ENCODE results near the gene COL13A1. TPM values are rescaled to one million over a fixed set of nuclear protein-coding genes. Genes with fewer than 3 reads are reported as not detected.
A peak's percentile ranks its signal among the peaks of the same experiment; 100 is the strongest.

Gene COL13A1
- total RNA-seq, 1 donor from 2014 or later, result 0.89 TPM

DNA sequence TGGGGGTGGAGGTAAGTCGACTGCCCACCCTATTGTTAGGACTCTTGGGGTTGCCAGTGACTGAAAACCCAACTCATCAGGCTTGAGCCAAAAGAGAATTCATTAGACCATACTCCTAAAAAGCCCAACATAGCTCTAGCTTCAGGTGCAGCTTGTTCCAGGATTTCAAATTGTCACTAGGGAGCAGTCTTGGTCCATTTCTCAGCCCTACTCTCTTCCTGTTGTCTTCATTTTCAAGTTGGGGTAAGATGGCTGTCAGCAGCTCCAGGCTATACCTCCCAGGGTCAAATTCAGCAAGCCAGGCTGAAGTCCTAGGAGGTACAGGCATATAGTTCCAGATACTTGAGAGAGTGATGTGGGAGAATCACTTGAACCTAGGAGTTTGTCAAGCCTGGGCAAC lies 14.9 kb upstream of the COL13A1 start:
- intact Hi-C loops (cut with DNase I), result loop anchor here (10.0 kb wide), 1 partner anchor 128 kb away; no protein-coding TSS in a partner anchor
- ATAC-seq (ENCODE audit: poor library complexity) (no peak), DNase-seq (no peak)

DNA sequence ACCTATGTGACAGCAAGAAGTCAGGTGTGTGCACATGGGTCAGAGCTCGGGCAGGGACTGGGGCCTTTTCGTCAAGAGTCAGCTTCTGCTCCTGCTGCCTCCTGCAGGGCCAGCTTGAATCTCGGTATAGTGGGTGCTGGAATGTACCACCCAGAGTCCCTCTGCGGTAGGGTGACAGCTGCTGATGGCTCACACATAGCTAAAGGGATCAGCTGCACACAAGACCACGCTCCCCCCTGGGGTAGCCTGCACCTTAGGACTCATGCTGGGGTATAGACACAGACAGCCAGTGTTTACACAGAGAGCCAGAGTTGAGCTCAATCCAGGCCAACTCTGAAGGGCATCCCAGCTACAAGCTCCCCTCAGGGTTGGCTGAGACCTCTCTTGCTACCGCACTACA lies 14.0 kb upstream of the COL13A1 start:
- intact Hi-C loops (cut with DNase I), result loop anchor here (10.0 kb wide), 1 partner anchor 127 kb away; no protein-coding TSS in a partner anchor
- ATAC-seq (ENCODE audit: poor library complexity) (no peak), DNase-seq (no peak)

DNA sequence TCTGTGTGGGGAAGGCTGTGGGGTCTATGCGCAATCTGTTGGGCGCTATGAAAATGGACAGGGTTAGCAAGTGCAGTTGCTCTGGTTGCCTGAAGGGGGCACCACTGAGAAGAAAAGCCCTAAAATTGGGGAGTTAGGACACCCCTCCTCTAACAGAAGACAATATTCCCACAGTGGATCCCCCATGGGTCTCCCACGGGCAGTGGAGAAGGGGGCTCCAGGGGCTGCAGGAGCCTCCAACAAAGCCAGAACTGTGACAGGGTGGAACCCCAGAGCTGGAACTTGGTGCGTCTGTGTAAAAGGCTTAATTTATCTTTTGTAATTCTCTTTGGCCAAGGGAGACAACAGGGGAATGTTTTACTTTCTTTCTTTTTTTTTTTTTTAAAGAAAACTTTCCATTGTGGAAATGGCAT lies 12.5 kb upstream of the COL13A1 start:
- DNase-seq (no peak), ATAC-seq (ENCODE audit: poor library complexity) (no peak)
- intact Hi-C loops (cut with DNase I), result loop anchor here (10.0 kb wide), 1 partner anchor 126 kb away; no protein-coding TSS in a partner anchor

DNA sequence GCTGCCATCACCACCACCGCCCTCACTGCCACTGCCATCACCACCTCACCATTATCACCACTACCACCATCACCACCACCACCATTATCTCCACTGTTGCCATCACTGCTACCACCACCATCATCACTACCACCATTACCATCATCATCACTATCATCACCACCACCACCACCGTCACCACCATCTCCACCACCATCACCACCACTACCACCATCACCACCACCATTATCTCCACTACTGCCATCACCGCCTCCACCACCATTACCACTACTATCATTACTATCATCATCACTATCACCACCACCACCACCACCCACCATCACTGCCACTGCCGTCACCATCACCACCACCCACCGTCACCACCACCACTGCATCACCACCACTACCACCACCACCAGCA lies 9.9 kb upstream of the COL13A1 start:
- ATAC-seq (ENCODE audit: poor library complexity) (no peak), DNase-seq (no peak)
- intact Hi-C loops (cut with DNase I), result no loop called here

DNA sequence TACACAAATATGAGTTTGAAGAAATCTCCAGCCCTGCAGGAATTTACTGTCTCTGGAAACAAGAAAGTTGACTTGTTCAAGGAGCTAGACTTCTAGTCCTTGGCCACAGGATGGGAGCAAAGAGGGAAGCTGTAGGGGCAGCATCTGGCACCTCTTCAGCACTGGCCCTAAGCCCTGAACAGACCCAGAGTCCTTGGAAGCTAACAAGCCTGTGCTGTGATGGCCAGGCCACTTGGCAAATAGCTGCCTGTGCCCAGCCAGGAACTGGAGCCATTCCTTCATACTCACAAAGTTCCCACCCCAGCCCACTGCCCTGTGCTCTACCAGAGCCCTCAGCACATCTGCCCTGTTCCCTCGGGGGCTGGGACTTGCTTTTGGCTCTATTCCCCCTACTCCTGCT lies 9.4 kb upstream of the COL13A1 start:
- no peak for DNase-seq
- no peak for ATAC-seq (ENCODE audit: poor library complexity)
- intact Hi-C loops (cut with DNase I), result no loop called here

DNA sequence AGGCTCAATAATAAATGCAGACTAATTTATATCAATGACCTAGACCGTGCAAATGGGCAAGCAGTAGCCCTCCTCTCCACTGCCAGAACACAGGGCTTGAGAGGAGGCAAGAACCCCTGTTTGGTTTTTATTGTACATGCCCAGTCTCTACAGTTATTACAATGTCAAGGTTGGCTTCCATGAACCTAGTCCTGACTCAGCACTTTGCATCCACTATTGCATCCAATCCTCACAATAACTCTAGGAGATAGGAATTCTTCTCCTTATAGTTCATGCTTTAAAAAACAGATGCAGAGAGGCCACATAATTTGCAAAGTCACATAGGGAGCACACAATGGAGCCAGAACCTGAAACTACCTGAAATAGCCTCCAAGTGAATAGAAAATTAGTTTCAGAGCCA lies 7.0 kb upstream of the COL13A1 start:
- intact Hi-C loops (cut with DNase I), result no loop called here
- ATAC-seq (ENCODE audit: poor library complexity) (no peak), DNase-seq (no peak)

DNA sequence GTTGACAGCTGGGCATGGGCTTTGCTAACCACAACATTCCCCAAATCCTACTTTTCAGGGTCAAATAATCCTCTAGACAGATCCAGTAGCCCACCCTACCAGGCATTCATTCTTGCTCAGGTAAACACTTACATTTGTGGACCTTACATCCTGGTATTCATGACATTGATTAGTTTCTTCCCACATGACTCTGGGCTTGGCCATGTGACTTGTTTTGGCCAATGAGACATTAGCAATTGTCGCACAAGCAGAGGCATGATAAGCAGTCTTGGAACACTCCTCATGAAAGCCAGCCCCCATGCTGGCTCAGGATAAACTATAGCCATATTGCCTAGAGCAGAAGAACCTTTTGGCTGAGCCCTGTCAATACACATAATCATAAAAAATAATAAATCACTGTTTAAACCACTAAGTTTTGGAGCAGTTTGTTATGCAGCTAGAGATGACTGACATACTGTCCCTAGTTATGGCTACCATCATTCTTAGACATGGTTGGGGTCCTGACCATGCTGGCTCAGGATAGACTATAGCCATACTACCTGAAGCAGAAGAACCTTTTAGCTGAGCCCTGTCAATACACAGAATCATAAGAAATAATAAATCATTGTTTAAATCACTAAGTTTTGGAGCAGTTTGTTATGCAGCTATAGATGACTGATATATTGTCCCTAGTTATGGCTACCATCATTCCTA lies 6.3 kb upstream of the COL13A1 start:
- no peak for DNase-seq
- intact Hi-C loops (cut with DNase I), result no loop called here
- ATAC-seq (ENCODE audit: poor library complexity), result no peak

DNA sequence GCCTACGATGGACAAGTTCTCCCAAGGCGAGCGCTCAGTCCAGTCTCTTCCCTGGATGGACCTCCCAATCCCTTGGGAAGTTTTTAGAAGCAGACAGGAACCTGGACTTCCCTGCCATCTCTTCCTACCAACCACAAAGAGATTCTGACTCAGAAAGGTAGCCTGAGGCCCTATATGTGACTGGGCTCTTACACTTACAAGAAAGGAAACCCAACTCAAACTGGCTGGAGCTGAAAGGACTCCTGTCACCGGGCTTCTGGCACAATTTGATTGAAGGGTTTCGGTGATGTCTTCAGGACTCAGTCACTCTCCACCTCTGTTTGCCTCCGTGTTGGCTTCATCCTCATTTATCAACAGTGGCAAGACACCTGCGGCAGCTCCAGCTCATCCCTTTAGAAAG lies 3.7 kb upstream of the COL13A1 start:
- ATAC-seq (ENCODE audit: poor library complexity) (no peak), DNase-seq (no peak)
- intact Hi-C loops (cut with DNase I), result no loop called here

DNA sequence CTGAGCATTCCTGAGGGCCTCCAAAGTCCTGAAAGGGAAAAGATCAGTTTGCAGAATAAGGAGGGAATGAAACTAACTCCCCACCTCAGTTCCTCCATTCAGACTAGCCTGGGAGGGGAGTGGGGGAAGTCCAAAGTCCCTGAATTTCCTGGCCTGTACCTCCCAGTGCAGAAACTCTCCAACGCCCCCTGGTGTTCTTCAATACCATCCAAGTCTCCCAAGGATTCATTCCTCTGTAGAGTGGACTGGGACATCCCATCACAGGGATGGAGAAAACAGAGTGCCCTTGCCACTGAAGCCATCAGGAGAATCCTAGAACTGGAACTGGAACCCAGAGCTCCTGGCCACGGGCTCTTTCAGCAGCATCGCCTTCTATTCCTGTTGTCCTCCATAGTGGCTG lies 1.6 kb upstream of the COL13A1 start:
- DNase-seq, result no peak
- intact Hi-C loops (cut with DNase I), result loop anchor here (5.0 kb wide), 1 partner anchor 103 kb away; no protein-coding TSS in a partner anchor

DNA sequence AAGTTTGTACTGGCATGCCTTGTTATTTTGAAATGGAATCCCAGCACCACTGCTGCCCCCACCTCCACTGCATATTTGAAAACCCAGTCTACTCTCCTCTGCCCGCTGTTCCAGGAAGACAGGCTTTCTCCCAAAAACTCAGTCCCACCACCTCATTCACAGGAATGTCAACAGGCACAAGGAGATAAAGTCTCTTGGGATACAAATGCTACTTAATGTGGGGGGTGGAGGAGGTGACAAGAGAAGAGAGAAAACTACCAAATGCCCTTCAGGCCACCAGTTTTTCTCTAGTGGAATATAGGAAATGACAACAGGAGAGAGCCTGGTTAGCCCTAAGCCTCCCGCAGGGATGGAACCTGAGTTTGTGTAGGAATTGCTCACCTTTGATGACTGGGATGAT lies 1.0 kb upstream of the COL13A1 start:
- intact Hi-C loops (cut with DNase I), result loop anchor here (5.0 kb wide), 1 partner anchor 103 kb away; no protein-coding TSS in a partner anchor
- no peak for DNase-seq
- ATAC-seq (ENCODE audit: poor library complexity), result no peak

More for the DNA sequence above, 1.6 kb upstream of the COL13A1 start:
- peak; percentile 43 for ATAC-seq (ENCODE audit: poor library complexity)

DNA sequence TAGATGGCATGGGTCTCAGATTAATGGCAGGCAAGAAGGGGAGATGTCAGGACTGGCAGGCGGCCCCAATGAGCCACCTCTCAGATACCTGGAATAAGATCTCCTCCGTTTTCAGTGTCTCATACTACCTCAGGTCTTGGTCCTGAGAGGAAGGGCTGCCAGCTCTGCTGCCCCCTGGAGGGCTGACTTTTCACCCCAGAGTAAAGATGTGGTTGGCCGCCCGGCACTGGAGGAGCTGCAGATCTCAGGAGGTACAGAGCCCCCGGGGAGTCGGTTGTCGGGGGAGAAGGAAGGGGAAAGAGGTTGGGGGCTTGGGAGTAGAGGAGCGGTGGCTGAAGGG lies 642 bp upstream of the COL13A1 start:
- peak; percentile 69 for ATAC-seq (ENCODE audit: poor library complexity)
- intact Hi-C loops (cut with DNase I), result loop anchor here (5.0 kb wide), 1 partner anchor 104 kb away; no protein-coding TSS in a partner anchor
- DNase-seq, result peak; percentile 70

DNA sequence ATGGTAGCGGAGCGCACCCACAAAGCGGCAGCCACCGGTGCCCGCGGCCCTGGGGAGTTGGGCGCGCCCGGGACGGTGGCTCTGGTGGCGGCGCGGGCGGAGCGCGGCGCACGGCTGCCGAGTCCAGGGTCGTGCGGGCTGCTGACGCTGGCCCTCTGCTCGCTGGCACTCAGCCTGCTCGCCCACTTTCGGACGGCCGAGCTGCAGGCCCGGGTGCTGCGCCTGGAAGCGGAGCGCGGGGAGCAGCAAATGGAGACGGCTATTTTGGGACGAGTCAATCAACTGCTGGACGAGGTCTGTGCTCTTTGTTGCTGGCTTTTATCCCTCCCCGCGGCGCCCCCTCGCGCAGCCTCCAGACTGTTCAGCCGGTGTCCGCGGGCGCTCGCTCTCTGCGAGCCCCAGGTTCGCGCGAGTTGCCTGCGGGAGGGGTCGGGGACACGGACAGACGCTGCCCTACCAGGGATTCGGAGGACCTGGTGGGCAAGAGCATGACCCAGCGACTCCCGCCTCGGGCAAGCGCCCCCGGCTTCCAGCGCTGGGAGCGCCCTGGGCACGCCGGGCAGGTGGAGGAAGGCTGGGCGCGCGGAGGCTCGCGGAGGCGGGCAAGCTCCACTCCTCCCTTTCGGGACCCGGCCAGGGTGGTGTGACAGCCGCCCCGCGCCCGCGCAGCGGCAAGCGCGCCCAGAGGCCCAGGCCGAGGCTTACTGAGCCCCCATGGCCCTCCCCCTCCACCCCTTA lies 887 bp downstream of the COL13A1 start:
- peak; percentile 76 for ATAC-seq (ENCODE audit: poor library complexity)
- peak; percentile 64 for DNase-seq
- intact Hi-C loops (cut with DNase I), result loop anchor here (5.0 kb wide), 1 partner anchor 105 kb away; no protein-coding TSS in a partner anchor

DNA sequence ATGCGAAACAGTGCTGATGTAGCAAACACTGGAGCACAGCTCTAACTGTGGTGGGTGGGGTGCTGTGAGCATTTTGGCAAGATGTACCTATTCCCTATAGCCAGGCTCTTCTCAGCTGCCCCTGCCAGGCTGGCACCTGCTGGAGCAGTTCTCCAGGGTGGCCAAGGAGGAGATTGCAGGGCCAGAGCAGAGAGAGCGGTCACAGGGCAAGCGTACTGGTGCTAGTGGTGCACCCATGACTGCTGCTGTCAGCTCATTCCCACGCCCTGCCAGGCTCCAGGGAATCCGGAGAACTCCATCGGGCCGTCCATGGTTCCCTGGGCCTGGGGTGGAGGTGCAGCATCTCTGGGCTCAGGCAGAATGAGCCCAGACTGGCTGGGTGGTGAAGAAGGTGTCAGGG lies 2.1 kb downstream of the COL13A1 start:
- intact Hi-C loops (cut with DNase I), result loop anchor here (5.0 kb wide), 1 partner anchor 107 kb away; no protein-coding TSS in a partner anchor
- ATAC-seq (ENCODE audit: poor library complexity), result no peak

DNA sequence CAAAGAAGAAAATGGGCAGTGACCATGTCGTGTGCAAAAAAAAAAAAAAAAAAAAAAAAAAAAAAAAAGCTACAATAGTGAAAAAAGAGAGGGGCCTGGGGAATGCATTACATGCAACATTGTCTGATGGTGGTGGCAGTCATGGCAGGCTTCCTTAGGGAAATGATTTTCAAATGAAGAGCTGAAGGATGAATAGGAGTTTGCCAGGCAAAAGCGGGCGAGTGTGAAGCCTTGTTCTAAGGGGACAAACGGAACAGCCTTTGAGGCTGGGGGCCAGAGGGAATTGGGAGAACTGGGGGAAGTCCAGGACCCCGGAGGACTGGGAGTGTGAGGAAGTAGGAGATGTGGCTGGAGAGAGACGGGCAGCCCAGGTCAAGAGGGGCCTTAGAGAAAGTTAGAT lies 3.1 kb downstream of the COL13A1 start:
- intact Hi-C loops (cut with DNase I), result loop anchor here (5.0 kb wide), 1 partner anchor 107 kb away; no protein-coding TSS in a partner anchor
- DNase-seq, result no peak
- no peak for ATAC-seq (ENCODE audit: poor library complexity)

More for the DNA sequence above, 2.1 kb downstream of the COL13A1 start:
- no peak for DNase-seq

DNA sequence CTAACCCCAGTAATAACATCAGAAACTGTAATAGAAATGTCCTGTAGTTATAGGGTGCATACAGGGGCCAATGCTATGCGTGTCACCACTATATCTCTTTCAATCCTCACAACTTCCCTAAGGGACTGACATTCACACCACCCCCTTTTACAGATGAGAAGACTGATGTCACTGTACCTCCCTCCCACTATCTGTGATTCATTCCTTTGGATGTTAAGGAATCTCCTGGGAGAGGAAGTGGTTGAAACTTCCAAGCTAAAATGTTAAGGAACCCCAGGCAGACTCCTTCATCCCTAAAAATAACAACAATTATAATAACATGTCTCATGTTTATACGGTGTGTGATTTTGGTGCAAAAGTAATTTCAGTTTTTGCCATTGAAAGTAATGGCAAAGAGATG lies 5.4 kb downstream of the COL13A1 start:
- ATAC-seq (ENCODE audit: poor library complexity), result no peak
- intact Hi-C loops (cut with DNase I), result no loop called here
- no peak for DNase-seq

DNA sequence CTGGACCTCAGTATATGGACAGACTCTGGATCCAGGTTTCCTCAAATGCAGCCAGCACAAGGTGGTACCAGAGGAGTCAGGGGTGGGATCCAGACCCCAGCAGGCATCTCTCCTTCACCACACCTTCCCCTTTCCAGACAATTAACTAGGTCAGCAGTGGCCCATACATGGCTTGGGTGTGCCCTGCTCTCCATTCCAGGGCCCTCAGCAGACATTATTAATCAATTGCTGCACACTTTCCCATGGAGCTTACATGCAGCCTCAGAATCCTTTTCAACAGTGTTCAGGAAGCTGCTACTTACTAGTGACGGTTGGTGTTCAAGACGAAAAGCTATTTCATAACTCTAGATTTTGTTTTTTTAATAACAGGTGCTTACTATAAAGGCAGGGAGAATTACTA lies 6.0 kb downstream of the COL13A1 start:
- intact Hi-C loops (cut with DNase I), result no loop called here
- no peak for ATAC-seq (ENCODE audit: poor library complexity)
- no peak for DNase-seq

DNA sequence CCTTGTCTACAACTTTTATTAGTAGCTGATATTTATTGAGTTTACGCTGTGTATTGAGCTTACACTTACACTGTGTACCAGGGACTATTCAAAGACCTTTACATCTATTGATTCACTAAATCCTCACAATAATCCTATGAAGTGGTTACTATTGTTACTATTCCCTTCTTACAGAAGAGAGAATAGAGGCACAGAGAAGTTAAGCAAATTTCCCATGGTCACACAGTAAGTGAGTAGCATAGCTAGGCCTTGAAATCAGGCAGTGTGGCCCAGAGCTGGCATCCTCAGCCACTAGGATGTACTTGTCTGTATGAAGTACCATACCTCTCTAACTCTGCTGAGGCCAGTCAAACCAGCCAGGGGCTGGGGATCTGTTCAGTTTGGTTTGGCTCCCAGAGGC lies 7.6 kb downstream of the COL13A1 start:
- ATAC-seq (ENCODE audit: poor library complexity) (no peak), DNase-seq (no peak)
- intact Hi-C loops (cut with DNase I), result no loop called here

DNA sequence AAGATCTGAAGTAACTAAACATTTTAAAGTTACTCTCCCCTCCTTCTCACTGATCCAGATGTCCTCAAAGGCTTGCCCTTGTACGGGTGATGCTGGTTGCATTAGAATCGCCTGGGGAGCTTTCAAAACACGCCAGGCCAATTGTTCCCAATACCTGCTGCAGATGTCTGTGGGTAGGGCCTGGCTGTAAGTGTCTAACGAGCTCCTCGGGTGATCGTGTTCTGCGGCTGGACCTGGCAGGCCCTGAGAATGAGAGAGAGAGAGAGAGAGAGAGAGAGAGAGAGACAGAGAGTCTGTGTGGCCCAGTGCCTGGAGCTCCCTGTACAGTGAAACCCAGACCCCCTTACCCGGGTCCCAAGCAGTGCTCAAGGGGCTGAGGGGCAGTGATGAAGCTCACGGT lies 8.4 kb downstream of the COL13A1 start:
- intact Hi-C loops (cut with DNase I), result no loop called here
- no peak for ATAC-seq (ENCODE audit: poor library complexity)
- DNase-seq, result no peak

DNA sequence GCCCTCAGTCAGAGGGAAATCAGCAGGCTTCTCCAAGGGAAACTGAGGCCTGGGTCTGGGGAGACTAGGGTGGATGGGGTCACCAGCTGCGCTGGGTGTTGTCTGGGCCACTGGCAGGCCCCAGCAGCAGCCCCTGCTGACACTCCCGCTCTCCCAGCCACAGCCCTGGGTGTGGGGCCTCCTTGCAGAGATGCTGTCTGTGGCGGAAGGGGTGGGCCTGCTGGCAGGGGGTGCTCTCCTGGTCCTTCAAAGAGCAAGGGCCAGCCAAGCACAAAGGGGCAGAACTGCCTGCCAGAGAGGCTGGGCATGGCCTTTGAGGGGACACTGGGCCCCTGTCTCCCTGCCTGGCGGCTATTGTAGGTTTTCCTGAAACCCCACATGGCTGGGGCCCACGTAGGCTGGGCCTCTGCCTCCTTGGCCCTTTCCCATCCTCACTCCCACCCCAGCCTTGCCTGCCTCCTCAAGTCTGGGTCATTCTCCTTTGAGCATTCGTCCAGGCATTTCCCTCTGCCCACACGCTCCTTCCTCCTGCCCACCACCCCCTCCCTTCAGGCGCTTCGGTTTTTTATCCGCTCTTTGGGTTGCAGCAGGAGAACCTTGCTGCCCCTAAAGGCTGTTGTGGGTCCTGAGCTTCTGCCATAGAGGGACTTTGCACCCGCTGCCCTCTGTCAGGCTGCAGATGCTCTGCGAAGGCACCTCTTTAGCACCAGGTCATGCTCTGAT lies 9.1 kb downstream of the COL13A1 start:
- intact Hi-C loops (cut with DNase I), result no loop called here

More for the DNA sequence above, 9.1 kb downstream of the COL13A1 start:
- ATAC-seq (ENCODE audit: poor library complexity) (no peak), DNase-seq (no peak)
